ENCODE results near the gene TSKU.
"Not testable (repeated sequence)": the region's sequence is repeated elsewhere in the genome, so short reads cannot be mapped to it uniquely, and the experiment has no call there.

TSKU gene

GRCh38 chr11:76803811-76804600 lies 20.9 kb downstream of the TSKU start:
- DNase-seq, result no peak

DNA sequence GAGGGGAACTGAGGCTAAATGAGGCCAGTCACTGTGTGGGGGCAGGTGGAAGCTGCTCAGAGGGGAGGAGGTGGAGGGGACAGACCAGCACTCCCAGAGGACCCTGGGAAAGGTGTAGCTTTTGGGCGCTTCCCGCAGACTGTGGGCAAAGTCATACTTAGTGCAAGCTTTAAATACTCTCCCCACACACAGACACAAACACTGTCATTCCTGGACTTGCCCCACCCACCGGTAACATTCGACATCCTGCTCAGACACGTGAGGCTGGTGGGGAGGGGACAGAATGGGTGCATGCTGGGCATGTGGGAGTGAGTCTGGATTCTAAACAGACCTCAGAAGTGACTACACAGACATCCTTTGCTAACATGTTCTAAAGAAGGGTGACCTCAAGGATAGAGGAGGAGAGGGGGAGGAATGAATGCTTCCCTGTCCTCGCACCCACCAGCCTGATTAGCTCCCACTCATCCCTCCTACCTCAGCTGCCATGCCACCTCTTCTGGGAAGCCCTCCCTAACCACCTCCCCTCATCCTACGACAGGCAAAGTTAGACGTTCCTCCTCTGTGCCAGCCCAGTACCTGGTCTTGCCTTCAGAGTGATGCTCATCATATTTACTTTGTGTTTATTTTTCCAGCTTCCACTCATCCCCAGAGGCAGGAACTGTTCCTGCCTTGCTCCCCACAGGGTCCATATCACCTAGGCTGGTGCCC lies 22.2 kb downstream of the TSKU start:
- no peak for DNase-seq

DNA sequence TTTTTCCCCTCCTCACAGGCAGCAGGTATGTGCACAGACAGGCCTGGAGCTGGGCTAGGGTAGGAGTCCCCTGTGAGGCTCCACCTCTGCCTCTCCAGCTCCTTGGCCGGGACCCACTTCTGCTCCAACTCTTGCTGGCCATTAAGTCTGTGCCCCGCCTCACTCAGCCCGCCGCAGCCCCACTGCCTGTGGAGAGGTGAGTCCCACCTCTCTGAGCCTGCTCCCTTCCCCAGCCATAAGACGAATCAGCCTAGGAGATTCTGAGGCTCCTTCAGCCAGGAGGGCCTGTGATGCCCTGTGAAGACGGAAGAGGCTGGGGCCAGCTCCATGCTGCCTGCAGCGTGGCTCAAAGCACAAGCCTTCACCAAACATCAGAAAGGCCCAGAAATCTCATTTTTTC lies 23.0 kb downstream of the TSKU start:
- DNase-seq, result no peak

GRCh38 chr11:76806608-76807205 lies 23.6 kb downstream of the TSKU start:
- DNase-seq, result no peak

- DNase-seq, result peak; percentile 59
Observed at GRCh38 chr11:76807206-76807875, 24.2 kb downstream of the TSKU start.

DNA sequence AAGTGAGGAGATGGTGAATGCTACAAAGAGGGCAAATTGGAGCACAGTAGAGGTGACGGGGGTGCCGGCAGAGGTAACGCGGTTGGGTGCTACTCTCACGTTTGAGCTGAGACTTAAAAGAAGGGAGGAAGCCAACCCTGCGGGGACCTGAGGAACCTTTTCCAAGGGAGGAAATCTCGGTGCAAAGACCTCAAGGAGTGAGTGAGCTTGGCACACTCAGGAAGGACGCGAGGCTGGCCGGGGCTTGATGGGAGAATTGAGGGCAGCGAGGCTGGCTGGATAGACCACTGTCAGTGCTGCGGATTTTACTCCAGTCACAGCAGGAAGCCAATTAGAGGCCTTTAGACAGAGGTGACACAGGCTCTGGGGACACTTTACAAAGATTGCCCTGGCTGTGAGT lies 25.0 kb downstream of the TSKU start:
- DNase-seq, result no peak

- no peak for DNase-seq
Observed at GRCh38 chr11:76808996-76809395, 25.8 kb downstream of the TSKU start.

- no peak for DNase-seq
Observed at GRCh38 chr11:76810151-76810853, 27.1 kb downstream of the TSKU start.

DNA sequence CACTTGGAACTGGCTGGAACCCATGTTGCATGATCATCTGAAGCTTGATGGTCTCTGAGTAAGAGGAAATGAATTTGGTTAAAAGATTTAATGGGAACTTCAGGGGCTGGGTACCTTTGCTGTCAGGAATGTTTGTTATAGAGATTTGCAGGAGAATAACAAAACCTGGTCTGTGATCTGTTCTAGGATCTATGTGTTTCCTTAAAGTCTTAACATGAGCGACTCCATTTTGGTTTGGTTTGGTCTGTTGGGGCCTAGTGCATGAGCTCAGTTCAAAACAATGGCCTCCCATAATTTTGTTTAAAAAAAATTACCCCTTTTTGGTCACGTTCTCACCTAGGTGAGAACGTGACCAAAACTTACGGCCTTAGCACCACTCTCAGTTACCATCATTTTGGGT lies 28.1 kb downstream of the TSKU start:
- no peak for DNase-seq

DNA sequence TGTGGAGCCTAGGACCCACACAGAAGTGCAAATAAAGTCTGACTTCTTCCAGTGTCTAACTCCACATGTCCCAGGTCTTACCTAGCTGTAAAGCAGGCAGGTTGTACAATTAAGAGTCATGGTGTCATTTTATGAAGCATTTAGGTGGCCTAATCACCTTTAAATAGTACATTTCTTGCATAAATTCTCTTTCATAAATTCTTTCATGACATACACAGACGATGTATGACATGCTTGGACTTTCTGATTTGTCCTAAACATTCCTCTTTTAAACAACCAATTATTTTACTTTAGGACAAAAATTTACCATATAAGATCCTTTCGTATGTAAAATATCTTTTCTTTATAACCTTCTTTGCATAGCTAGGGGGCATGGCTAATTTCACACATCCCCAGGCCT lies 31.3 kb downstream of the TSKU start:
- no peak for DNase-seq

- DNase-seq, result not testable (repeated sequence)
Observed at GRCh38 chr11:76815678-76816077, 32.5 kb downstream of the TSKU start.

- no peak for DNase-seq
Observed at GRCh38 chr11:76820184-76820566, 37.0 kb downstream of the TSKU start.

DNA sequence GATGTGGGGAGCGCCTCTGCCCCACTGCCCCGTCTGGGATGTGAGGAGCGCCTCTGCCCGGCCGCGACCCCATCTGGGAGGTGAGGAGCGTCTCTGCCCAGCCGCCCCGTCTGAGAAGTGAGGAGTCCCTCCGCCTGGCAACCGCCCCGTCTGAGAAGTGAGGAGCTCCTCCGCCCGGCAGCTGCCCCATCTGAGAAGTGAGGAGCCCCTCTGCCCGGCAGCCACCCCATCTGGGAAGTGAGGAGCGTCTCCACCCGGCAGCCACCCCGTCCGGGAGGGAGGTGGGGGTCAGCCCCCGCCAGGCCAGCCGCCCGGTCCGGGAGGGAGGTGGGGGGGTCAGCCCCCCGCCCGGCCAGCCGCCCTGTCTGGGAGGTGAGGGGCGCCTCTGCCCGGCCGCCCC lies 38.2 kb downstream of the TSKU start:
- DNase-seq, result not testable (repeated sequence)

DNA sequence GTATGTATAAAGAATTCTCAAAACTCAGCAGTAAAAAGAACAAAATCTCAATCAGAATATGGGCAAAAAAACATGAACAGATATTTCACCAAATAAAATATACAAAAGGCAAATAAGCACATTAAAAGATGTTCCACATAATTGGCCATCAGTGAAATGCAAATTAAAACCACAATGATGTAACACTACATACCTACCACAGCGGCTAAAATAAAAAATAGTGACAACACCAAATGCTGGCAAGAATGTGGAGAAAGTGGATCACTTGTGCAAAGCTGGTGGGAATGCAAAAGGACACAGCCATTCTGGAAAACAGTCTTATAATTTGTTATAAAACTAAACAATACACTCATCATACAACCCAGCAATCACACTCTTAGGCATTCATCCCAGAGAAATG lies 39.2 kb downstream of the TSKU start:
- no peak for DNase-seq

GRCh38 chr11:76823481-76824028 lies 40.4 kb downstream of the TSKU start:
- DNase-seq, result no peak

DNA sequence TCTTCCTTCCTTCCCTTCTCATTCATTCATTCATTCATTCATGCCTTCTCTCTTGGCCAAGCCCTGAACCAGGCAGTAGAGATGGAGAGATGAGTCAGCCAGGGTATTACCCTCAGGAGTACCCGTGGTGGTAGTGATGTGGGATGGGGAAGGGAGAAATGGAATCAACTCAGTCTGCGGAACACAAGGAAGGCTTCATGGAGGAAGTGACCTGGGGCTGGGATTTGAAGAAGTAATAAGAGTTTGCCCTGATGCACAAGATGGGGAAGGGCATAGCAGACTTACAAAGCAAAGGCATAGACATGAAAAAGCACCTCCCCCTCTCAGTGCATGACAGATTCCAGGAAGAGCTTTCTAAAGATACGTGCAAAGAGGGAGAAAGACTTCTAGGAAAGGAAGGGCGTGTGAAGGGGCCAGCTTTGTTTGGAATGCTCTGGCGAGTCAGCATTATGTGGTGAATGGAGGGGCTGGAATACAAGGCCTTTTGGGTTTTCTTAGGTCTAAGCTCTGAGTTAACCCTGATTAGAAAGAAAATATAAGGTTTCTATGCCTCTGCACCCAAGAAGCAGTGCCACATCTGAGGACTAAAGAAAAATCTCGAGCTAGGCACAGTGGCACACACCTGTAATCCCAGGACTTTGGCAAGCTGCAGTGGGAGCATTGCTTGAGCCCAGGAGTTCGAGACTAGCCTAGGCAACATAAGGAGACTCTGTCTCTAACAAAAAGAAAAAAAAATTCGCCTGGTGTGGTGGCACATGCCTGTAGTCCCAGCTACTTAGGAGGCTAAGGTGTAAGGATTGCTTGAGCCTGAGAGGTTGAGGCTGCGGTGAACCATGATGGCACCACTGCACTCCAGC lies 41.2 kb downstream of the TSKU start:
- DNase-seq, result no peak

DNA sequence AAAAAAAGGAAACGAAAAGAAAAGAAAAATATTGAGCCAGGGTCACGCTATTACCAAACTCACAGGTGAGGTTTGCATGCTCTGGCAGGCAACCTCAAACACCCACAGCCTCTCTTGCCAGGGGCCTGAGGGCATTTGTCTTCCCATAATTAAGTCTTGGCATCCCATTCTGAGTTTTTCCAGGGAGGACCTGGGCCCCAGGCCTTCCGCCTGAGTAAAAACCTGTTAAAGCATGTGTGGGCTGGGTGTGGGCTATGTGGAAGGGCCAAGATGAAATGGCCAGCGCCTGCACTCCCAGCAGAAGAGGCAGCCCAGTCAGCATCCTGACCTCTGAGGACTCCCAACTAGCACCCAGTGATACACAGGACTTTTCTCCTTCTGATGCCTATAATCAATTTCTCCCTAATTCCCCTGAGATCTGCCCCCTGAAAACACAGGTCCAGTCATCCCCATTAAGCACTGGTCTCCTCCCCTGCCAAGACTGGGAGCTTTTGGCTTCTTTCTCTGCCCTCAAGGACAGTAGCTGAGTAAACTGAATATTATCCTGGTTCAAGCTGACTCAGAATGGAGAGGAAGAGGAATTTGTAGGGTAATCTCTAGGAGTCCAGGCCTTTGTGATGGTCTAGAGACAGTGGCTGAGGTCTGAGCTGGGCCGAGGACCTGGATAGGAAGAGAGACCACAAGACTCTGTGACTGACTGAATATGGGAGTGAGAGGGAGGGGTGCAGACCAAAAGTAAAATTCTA lies 42.0 kb downstream of the TSKU start:
- DNase-seq, result no peak

- no peak for DNase-seq
Observed at GRCh38 chr11:76825726-76826396, 42.7 kb downstream of the TSKU start.

DNA sequence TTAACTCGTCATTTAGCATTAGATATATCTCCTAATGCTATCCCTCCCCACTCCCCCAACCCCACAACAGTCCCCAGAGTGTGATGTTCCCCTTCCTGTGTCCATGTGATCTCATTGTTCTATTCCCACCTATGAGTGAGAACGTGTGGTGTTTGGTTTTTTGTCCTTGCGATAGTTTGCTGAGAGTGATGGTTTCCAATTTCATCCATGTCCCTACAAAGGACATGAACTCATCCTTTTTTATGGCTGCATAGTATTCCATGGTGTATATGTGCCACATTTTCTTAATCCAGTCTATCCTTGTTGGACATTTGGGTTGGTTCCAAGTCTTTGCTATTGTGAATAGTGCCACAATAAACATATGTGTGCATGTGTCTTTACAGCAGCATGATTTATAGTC lies 43.4 kb downstream of the TSKU start:
- not testable (repeated sequence) for DNase-seq

DNA sequence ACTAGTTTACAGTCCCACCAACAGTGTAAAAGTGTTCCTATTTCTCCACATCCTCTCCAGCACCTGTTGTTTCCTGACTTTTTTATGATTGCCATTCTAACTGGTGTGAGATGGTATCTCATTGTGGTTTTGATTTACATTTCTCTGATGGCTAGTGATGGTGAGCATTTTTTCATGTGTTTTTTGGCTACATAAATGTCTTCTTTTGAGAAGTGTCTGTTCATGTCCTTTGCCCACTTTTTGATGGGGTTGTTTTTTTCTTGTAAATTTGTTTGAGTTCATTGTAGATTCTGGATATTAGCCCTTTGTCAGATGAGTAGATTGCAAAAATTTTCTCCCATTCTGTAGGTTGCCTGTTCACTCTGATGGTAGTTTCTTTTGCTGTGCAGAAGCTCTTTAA lies 43.8 kb downstream of the TSKU start:
- not testable (repeated sequence) for DNase-seq
